ENCODE measurements around the gene ZNF420.
A peak's percentile ranks its signal among the peaks of the same experiment; 100 is the strongest.

Gene ZNF420

DNA sequence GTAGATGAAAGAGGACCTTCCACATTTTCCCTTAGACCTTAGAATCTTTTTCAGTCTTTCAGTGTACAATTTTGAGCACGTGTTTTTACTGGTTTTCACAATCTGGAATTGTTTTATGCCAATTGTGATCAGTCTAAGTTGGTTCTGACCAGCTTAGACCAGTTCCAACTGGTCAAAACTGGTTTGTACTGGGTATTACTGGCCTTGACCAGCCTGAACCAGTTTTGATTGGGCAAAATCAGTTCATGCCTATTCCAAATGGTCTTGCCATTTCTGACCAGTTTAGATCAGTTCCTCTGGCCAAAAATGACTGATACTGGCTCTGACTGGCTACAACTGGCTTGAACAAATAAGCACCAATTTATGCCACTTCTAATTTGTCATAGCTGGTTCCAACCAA is 57.9 kb downstream of the ZNF420 start:
- in situ Hi-C loops (cut with HindIII; ENCODE audit: low sequenced_read_pairs) = no loop called here
- TF ChIP-seq, protein P1, sequence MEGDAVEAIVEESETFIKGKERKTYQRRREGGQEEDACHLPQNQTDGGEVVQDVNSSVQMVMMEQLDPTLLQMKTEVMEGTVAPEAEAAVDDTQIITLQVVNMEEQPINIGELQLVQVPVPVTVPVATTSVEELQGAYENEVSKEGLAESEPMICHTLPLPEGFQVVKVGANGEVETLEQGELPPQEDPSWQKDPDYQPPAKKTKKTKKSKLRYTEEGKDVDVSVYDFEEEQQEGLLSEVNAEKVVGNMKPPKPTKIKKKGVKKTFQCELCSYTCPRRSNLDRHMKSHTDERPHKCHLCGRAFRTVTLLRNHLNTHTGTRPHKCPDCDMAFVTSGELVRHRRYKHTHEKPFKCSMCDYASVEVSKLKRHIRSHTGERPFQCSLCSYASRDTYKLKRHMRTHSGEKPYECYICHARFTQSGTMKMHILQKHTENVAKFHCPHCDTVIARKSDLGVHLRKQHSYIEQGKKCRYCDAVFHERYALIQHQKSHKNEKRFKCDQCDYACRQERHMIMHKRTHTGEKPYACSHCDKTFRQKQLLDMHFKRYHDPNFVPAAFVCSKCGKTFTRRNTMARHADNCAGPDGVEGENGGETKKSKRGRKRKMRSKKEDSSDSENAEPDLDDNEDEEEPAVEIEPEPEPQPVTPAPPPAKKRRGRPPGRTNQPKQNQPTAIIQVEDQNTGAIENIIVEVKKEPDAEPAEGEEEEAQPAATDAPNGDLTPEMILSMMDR (IDR thresholded peaks at IDR 0.05; ENCODE audit: low read depth, low read length, missing control alignments) = no peak
- no peak for DNase-seq (ENCODE audit: low read depth)
- no peak overlapping the region for H3K4me3 ChIP-seq (ENCODE audit: low read depth, low read length)

DNA sequence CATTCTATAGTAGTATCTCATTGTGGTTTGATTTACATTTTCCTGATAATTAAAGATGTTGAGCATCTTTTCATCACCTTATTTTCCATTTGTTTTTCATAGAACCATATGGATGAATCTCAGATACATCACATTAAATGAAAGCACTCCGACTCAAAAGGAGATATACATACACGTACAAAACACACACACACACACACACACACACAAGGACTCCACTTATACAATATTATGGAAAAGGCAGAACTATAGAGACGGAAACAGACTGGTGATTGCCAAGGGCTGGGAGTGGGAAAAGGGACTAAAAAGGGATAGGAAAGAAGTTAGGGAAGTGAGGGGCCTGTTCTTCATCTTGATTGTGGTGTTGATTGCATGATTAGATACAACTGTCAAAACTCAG is 70.0 kb downstream of the ZNF420 start:
- in situ Hi-C loops (cut with HindIII; ENCODE audit: low sequenced_read_pairs) = no loop called here
- TF ChIP-seq, protein P1 (IDR thresholded peaks at IDR 0.05; ENCODE audit: low read depth, low read length, missing control alignments) = no peak
- no peak for DNase-seq (ENCODE audit: low read depth)
- H3K4me3 ChIP-seq (ENCODE audit: low read depth, low read length) = no peak overlapping the region

DNA sequence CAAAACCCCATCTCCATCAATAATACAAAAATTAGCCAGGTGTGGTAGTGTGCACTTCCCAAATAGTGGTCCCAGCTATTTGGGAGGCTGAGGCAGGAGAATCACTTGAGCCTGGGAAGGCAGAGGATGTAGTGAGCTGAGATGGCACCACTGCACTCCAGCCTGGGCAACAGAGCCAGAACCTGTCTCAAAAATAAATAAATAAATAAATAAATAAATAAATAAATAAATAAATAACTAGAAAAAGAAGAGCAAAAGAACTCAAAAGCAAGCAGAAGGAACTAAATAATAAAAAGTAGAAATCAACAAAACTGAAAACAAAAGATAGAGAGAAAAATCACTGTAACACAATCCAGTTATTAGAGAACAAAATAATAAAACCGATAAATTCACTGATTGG is 81.9 kb downstream of the ZNF420 start:
- in situ Hi-C loops (cut with HindIII; ENCODE audit: low sequenced_read_pairs) = no loop called here
- TF ChIP-seq, protein P1 (IDR thresholded peaks at IDR 0.05; ENCODE audit: low read depth, low read length, missing control alignments) = no peak
- DNase-seq (ENCODE audit: low read depth) = no peak
- no peak overlapping the region for H3K4me3 ChIP-seq (ENCODE audit: low read depth, low read length)

DNA sequence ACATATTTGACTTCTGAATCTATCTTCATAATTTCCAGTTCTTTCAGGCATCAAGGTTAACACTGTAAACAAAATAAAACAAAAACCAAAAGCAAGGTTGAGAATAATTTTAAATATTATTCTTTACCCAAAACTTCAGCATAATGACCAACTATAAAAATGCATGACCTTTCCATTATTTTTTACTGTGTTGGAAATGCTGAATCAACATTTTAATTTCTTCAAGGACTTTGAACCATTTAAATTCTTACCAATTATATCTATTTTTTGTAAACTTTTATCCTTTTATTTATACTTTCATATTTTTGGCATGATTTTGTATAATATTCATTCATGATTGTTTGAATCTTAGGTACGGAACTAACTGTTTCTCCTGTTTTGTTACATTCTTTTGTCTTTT is 87.4 kb downstream of the ZNF420 start:
- in situ Hi-C loops (cut with HindIII; ENCODE audit: low sequenced_read_pairs) = no loop called here
- no peak for DNase-seq (ENCODE audit: low read depth)
- H3K4me3 ChIP-seq (ENCODE audit: low read depth, low read length) = no peak overlapping the region
- TF ChIP-seq, protein P1 (IDR thresholded peaks at IDR 0.05; ENCODE audit: low read depth, low read length, missing control alignments) = no peak

DNA sequence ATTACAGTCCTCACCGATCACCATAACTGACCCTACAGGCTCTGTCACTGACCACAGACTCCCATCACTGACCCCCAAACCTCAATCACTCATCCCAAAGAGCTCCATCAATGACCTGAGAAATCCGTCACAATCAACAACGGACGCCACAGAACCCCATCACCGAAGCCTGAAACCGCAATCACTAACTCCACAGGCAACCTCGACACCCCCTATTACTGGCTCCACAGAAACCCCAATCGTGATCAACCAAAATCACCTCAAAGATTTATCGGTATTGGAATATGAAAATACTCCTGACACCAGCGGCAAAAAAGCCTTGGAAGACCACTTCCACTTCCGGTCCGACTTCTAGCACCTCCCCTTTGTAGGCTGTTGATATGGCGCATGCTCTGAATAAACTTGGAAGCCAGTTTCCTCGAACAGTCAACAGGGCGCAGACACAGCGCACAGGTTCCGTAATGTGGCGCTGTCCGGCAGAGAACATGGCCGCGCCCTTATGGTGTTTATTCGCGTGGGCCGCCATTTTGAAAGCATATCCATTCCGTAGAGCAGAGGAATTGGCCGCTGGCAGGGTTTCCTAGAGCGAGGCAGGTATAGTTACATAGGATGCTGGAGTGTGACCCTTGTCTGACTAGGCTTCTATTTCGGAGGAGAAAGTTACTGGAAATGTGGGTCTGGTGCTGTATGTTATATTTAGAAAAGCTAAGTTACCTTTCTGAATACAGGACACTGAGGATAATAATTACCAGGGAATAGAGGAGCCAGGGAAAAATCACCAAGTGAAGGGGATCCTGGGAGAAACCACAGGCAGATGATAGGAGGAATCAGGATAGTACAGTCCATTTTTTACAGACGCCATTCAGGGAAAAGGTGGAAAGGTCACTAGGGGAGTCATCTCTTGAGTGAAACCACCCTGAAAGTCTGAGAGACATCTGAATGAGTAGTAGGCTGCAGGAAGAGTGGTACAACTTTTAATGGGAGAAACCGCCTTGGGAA is 94.4 kb downstream of the ZNF420 start, which contains the start of gene ZNF585A:
Gene ZNF585A, minus strand, starts transcription at position 328 of the 999 bp plus-strand sequence. CDS start 2,785 bp downstream, outside the sequence.
- DNase-seq (ENCODE audit: low read depth) = peak; percentile 95
- peak within 1 kb of the TSS; percentile 77 for H3K4me3 ChIP-seq (ENCODE audit: low read depth, low read length)
- in situ Hi-C loops (cut with HindIII; ENCODE audit: low sequenced_read_pairs) = loop anchor here (5.0 kb wide), 1 partner anchor 60 kb away; no protein-coding TSS in a partner anchor
- TF ChIP-seq, protein P1 (IDR thresholded peaks at IDR 0.05; ENCODE audit: low read depth, low read length, missing control alignments) = peak; percentile 41
